Measurements from ENCODE around the gene MCHR1. TPM values are rescaled to one million over a fixed set of nuclear protein-coding genes. Genes with fewer than 3 reads are reported as not detected.
A peak's percentile ranks its signal among the peaks of the same experiment; 100 is the strongest.

The MCHR1 gene
- total and polyA plus RNA-seq, 9 of the 15 experiments (the other 6 are each of a cell fraction or from before 2014, with no cell fraction given) = 0.03 to 0.50 TPM; not detected in 7

GRCh38 chr22:40654522-40655167 lies 24.6 kb upstream of the MCHR1 start (continued):
- TF ChIP-seq HDAC1 (IDR thresholded peaks at IDR 0.05) (peak in 1 of 2 experiments; percentile 62; a peak in 2 of 4 replicates), ZNF592 (IDR thresholded peaks at IDR 0.05) (peak; percentile 62), NELFE (IDR thresholded peaks at IDR 0.05; ENCODE audit: insufficient read depth, insufficient read length) (no peak), NKRF (IDR thresholded peaks at IDR 0.05; ENCODE audit: borderline replicate concordance) (no peak), GATAD2B (IDR thresholded peaks at IDR 0.05; ENCODE audit: borderline replicate concordance) (no peak), HINFP (tag; conservative IDR thresholded peaks at IDR 0.05; ENCODE audit: low read depth) (peak; percentile 45; the same call in 1 of the 2 replicates), HMGN3 (IDR thresholded peaks at IDR 0.05; ENCODE audit: borderline replicate concordance, extremely low read depth, insufficient read length, low read depth, low read length) (no peak), CC2D1A (IDR thresholded peaks at IDR 0.05) (0 out of 2 replicates have a peak, but pooled peaks have one; percentile 20), HNRNPK (IDR thresholded peaks at IDR 0.05; ENCODE audit: low read depth, low read length, poor library complexity, severe bottlenecking) (no peak), ZNF197 (CRISPR knock-in tag; IDR thresholded peaks at IDR 0.05; ENCODE audit: low read depth) (0 out of 2 replicates have a peak, but pooled peaks have one; percentile 31), ZNF174 (CRISPR knock-in tag; IDR thresholded peaks at IDR 0.05) (no peak), POLR2G (IDR thresholded peaks at IDR 0.05; ENCODE audit: low read depth, low read length) (no peak), C11orf30 (IDR thresholded peaks at IDR 0.05; ENCODE audit: low read depth) (peak; percentile 88), E2F8 (IDR thresholded peaks at IDR 0.05; ENCODE audit: low read depth, partially characterized antibody) (no peak), RAD21 (CRISPR knock-in tag; conservative IDR thresholded peaks at IDR 0.05 in 1 of 2, IDR thresholded peaks at IDR 0.05 in 1 of 2) (no peak; a peak in 1 of 4 replicates), ZNF24 (IDR thresholded peaks at IDR 0.05) (no peak), ARID2 (IDR thresholded peaks at IDR 0.05) (no peak)

Measured in K562 (cell line).